Heart left ventricle (tissue), 13 donors: ENCODE data around the gene SNX15.

ENCODE experiments used
- CTCF ChIP-seq, 12 donors: fragments of 200-600 bp; sonication (generic) in 4 of 12; IDR thresholded peaks; one replicate each; pipeline versions ENCODE4 v1.5.0 to v1.8.0; 2018 to 2022; ENCODE audit warnings: antibody characterized with exemption in 12 of 12, mild to moderate bottlenecking in 5 of 12
- POLR2A ChIP-seq, 2 donors: fragments of 450-650 bp; IDR thresholded peaks; one replicate each; pipeline ENCODE4 v1.6.1; 2017; ENCODE audit warnings: antibody characterized with exemption in 2 of 2, mild to moderate bottlenecking in 2 of 2, moderate library complexity in 2 of 2
- donor health status: ischemic (EF 13 %, LVEDD 7.1; RV severe dilation, severe dysfunction).
- donor health status: DM: no; HTN: yes; CAD: no.
- donor health status: DM: no; HTN: no; CAD: no.
- donor health status: ischemic (EF 25% LVEDD 6.9; RV normal size, moderate dysfunction).
- donor health status: ischemic (EF 25% LVEDD 5.7; RV mildly dilated, moderate dysfunction).
- donor health status: ischemic (EF 35%, LVEDD 5.7; RV mildly dilated, moderate dysfunction).
- donor health status: nonischemic (EF 11% LVEDD 7.7; RV severe dilation, severe dysfunction).
- donor health status: DM: yes; HTN: yes; CAD: no.
- donor health status: PGD.
- donor health status: ischemic (EF 29% LVEDD 5.4; RV normal size, mild dysfunction).
- donor health status: nonischemic (EF 23%, LVEDD 6.1; RV moderate dilation, normal function).

GRCh38 chr11:65040520-65040846, 13.2 kb downstream of the SNX15 start:
- no peak for TF ChIP-seq CTCF (IDR thresholded peaks at IDR 0.05)
- TF ChIP-seq POLR2A (IDR thresholded peaks at IDR 0.05) = no peak
